Stimulated activated CD4-positive, alpha-beta T cell treated with anti-CD3 and anti-CD28 coated beads, TNF-alpha, amount 100 ng/mL, for 4 hours (primary cell): Measurements from ENCODE around the gene LTBP3.
"Not testable (repeated sequence)": the region's sequence is repeated elsewhere in the genome, so short reads cannot be mapped to it uniquely, and the experiment has no call there.

ENCODE experiments used
- DNase-seq, 3 experiments: peaks; one replicate each; pipeline ENCODE4 v3.0.0-alpha.2; 2020; ENCODE audit warnings: low read depth in 3 of 3

The LTBP3 gene

DNA sequence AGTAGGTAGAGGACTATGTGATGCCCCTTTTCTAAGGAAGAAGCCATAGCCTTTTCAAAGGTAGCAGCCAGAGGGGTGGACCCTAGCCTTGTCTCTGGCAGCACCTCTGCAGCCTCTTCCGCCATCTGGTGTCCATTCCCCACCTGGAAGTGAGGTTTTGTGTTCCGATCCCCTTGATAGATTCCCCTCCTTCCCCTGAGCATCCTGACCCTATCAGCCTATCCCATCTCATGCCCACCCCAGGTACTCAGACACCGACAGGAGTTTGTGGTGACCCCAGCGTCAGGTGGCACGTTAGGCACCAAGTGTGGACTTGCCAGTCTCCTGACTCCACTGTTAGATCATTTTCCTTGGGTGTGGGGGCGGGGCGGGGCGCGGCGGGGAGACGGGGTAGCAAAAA is 13.8 kb upstream of the LTBP3 start:
- DNase-seq, result no peak

DNA sequence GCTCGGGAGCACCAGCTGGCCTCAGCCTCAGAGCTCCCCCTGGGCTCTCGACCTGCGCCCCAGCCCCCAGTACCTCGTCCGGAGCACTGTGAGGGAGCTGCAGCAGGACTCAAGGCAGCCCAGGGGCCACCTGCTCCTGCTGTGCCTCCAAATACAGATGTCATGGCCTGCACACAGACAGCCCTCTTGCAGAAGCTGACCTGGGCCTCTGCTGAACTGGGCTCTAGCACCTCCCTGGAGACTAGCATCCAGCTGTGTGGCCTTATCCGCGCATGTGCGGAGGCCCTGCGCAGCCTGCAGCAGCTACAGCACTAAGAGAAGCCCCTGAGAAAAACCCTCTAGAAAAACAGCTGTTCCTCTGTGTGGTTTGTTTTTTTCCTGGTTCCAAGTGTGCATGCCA is 13.3 kb upstream of the LTBP3 start:
- DNase-seq, result no peak

DNA sequence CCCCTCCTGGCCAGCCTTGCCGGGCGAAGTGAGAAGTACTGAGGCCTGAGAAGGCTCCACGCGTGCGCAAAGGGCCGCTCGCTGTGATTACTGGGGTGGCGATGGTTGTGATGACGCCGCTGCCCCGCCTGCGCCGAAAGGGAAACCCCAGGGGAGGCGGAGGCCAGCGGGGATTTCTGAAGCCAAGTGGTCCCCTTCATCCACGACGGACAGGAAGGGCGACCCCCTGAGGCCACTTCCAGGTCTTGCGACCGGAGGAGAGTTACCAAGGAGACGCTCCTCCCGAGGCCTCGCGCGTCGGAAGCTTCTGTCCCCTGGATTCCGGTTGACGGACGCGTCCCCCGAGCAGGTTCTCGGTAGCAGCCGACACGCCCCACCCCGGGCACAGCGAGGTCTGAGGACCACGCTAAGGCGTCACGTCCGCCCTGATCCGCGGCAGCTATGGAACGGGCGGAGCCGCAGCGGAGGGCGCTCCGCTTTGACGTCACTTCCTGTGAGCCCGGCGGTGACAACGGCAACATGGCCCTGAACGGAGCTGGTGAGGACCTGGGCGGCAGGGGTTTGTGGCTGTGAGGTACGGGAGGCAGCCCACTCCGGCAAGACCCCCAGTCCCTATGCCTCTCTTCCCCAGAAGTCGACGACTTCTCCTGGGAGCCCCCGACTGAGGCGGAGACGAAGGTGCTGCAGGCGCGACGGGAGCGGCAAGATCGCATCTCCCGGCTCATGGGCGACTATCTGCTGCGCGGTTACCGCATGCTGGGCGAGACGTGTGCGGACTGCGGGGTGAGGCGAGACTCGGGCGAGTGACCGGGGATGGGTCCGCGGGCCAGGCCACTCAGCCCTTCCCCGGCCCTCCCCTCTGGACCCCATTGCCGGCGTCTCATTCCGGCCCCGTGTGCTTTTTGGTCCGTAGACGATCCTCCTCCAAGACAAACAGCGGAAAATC is 12.1 kb upstream of the LTBP3 start, which contains the start of gene ZNRD2:
Gene ZNRD2, plus strand, starts transcription at position 505 of the 946 bp plus-strand sequence. Its CDS starts 15 bp downstream, at position 520.
- peak; percentile 95 to 96 (median 96) for DNase-seq

DNA sequence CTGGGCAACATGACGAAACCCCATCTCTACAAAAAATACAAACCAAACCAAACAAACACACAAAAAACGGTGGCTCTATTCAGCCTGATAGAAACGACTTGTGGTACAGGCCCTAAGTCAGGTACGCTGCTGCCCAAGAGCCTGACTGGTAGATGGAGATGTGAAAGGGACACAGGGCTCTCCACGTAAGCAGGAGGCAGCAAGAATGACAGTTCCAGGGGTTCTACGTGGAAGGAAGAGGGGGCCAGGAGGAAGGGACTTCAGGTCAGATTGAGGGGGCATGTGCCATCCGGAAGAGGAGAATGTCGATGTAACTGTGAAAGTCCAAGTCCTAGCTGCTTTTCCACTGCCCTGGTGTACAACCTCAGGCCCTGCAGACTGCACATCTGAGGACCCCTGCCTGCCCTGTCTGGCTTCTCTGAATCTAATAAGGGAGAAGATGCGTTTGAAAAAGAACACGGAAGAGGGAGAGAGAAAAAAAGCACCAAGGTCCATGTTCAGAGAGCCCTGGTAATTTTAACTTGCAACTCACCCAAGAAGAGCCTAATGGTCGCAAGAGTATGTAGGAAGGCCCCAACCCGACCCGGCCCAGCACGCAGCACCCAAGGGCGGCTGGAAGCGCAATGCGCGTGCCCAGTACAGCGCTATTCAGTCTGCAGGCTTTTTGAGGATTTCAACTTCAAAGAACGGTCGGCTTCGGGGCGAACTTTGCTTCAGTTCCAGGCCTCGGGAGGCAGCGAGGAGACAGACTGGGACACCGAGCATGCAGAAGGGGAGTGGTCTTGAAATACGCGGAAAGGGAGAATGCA is 11.2 kb upstream of the LTBP3 start:
- no peak for DNase-seq

DNA sequence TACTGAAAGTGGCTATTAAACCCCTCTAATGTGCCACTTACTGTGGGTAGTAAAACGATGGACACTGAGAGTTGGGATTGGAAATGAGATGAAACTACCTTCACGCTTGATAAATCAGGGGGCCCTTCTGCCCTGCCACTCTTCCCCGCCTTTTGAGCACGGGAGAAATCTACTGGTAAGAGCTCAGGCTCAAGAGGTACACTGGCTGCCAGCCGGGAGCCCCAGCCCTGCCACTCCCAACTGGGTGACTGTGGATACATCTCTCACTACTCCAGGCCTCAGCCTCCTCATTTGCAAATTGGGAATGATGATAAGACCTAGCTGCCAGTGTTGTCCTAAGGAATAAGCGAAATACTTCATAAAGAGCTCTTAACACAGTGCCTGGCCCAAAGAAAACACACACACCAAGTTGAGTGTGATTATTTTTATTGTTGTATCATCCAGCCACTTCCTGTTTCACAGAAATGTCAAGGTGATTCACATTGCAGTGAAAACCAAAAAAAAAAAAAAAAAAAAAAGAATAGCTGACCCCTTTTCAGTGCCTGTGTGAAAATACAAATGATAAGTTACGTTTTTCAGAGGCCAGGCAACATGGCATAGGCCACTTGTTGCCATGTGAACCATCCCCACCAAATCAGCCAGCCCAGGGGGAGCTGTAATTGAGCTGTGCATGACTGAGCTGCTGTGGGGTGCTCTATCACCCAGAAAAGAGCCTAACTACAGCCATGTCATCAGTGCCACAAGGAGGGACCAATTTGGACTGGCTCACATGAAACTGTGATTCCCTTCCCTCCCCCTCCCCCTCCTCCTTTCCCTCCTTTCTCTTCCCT is 7.7 kb upstream of the LTBP3 start:
- no peak for DNase-seq

DNA sequence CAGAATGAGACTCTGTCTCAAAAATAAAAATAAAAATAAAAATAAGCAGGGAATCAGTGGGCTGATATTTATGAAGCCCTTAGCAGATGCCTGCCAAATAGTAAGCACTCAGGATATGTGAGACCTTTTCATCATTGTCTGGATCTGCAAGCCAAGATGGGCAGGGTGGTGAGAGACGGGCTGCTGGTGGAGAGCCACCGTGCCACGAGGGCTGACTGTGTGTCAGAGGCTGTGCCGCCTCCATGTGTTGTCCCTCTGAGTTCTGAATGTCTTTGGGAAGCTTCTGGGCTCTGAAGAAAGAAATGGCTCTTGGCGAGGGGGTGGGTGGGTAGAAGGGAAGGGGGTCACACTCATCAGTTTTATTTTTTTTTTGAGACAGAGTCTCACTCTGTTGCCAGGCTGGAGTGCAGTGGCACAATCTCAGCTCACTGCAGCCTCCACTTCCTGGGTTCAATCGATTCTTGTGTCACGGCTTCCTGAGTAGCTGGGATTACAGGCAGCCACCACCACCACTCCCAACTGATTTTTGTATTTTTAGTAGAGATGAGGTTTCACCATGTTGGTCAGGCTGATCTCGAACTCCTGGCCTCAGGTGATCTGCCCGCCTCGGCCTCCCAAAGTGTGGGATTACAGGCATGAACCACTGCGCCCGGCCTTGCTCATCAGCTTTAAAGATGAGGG is 6.9 kb upstream of the LTBP3 start:
- DNase-seq, result not testable (repeated sequence)

DNA sequence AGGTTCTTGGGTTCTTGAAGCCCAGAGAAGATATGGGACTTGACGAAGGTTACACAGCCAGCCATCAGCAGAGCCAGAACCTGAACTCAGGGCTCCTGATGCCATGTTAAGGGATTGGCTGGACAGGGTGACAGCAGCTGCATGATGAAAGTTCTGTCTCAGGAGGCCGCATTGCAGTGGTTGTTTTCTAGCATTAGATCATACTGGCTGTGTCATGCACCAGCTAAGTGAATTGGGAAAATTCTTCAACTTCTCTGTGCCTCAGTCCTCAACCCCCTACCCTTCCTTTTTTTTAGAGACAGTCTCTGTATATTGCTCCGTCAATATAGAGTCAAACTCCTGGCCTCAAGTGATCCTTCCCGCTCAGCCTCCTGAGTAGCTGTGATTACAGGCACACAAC is 5.4 kb upstream of the LTBP3 start:
- no peak for DNase-seq

DNA sequence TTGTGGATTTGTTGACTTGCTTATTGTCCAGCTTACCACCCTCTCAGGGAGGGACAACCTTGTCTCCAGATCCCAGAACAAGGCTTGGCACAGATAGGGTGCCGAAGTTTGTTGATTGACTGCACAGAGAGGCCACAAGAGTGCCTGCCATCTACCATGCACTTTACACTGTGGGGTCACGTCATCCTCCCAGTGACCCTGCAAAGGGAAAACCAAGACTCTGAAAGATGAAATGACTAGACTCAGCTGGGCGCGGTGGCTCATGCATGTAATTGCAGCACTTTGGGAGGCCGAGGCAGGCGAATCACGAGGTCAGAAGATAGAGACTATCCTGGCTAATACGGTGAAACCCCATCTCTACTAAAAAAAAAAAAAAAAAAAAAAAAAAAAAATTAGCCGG is 4.6 kb upstream of the LTBP3 start:
- no peak for DNase-seq

DNA sequence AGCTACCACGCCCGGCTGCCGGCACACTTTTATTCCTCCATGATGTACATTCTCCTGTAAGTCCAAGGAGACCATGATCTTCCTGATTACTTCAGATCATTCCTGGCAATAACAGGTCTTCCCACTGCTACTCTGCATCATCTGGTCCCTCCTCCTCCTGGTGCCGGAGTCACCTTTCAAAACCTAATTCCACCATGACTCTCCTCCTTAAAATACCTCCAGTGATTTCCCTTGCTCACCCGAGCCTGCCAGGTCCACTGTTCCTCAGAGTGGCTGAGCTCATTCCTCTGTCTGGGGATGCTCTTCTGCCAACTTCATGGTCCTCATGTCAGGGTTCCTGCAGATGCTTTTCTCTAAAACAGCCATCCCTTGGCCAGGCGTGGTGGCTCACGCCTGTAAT is 3.9 kb upstream of the LTBP3 start:
- DNase-seq, result no peak

DNA sequence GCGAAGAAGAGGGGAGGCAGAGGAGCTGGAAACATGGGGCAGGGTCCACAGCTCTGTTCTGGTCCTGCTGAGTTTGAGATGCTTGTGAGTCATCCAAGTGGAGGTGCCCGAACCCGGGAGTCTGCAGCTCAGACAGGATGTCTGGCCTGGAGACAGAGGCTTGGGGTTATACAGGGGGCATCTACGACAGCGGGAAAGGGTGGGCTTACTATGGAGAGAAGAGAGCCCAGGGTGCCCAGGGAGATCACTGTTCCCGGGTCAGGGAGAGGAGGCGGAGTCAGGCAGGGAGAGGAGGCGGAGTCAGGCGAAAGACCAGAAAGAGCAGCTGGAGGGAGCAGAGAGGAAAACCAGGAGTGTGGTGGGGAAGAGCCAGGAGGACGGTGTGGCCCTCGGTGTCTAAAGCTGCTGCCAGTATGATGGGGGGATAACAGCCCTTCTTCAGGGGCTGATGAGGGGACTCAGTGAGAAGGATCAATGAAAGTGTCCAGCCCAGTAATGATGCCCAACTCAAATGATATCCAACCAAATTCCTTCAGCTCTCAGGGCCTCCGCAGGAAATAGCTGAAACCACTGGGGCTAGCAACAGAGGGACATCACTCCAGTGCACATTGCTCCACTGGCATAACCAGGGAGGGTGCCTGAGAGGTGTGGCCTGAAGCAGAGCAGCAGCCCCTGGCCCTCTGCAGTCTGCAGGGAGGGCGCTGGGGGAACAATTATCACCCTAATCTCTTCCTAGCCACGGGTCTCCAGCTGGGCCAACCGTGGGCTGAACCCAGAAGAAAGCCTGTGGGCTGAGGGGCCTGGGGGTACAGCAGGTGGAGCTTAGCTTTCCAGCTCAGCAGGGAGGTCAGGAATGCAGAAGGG is 2.6 kb upstream of the LTBP3 start:
- DNase-seq, result no peak

DNA sequence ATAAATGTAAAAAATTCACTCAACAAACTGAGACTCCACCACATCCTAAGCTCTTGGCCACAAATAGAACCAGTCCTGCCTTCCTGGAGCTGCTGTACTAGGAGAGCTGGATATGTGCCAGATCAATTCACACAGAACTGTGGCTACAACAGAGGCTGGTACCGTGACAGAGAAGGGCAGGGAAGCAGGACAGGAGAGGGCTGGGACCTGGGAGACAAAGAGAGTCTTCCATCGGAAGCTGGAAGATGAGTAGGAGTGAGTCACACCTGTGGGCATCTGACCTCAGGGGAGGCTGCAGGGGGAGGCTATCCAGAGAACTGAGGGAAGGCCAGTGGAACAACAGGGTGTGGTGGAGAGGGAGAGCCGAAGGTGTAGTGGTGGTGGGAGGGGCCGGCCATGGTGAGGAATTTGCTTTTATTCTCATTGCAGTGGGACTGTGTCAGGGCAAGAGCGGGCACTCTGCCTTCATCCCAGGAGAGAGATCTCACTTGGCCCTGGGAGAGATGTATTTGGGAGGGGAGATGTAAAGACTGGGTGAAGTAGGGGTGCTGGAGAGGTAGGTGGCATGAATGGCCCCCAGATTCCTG is 1.9 kb upstream of the LTBP3 start:
- no peak for DNase-seq

DNA sequence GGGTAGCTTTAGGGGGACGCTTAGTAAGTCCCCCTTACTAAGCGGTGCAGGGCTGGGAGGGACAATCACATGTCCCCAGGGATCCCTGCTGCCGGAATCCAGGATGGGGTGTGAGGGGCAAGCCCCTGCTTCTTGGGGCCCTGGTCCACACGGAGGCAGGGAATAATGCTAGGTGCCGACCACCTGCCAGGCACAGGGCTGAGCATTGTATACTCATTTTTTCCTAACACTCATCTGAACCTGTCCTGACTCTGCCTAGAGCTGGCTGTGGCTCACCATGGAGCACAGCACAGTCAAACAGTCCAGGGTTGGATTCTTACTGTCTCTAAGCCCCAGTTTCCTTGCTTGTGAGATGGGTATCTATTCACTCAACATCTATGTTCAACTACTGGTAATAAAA is 1.4 kb upstream of the LTBP3 start:
- DNase-seq, result no peak

DNA sequence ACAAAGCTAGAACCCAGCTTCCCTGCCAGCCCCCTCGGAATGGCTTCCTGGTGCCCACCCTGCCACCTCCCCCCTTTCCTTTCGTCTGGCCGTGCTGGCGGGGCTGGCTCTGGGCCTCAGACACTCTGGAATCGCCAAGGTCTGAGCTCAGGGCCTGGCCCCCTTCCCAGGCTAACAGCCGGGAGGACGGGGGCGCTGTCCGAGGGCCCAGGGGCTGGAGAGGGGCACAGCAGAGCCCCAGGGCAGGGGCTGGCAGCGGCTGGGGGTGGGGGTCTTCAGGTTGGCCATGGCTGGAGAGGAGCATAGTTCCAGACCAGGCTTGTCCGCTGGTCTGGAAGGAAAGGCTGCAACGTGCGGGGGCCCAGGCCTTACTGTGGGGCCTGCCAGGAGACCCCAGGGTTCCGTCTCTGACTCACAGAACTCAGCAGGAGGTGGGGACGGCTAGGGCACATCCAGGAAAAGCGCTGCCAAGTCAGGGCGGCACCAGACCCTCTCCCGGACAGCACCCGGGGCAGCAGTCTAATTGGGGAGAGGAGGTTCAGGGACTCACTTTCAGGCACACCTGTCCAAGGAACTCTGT is 861 bp upstream of the LTBP3 start:
- DNase-seq, result no peak

DNA sequence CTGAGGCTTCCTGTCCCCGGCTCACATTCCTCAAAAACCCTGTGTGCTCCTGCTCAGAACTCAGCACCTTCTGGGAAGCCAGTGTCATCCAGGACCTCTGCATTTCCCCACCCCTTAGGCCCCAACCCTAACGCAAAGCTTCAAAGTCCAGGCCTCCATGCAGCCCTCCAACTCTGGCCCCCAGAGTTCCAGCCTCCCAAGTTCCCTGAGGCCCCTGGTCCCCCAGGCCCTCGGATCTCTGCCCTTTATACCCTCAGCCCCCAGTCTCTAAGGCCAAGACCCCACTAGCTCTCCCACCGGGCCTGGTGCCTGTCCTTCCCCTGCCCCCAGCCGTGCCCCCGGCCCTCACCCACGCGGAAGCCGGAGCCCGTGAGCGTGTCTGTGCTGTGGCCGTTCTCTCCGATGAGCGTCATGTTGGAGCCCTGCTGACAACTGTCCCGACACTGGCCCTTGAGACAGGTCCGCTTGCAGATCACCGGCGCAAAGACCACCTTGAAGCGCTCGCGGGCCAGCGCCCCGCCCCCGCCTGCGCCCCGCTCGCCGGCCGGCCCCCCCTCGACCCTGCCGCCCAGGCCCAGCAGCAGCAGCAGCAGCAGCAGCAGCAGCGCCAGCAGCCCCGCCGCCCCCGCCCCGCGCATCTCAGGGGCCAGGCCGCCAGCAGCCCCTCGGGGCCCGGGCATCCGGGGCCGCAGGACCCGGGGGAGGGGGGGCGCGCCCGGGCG is 718 bp downstream of the LTBP3 start:
- DNase-seq, result no peak

DNA sequence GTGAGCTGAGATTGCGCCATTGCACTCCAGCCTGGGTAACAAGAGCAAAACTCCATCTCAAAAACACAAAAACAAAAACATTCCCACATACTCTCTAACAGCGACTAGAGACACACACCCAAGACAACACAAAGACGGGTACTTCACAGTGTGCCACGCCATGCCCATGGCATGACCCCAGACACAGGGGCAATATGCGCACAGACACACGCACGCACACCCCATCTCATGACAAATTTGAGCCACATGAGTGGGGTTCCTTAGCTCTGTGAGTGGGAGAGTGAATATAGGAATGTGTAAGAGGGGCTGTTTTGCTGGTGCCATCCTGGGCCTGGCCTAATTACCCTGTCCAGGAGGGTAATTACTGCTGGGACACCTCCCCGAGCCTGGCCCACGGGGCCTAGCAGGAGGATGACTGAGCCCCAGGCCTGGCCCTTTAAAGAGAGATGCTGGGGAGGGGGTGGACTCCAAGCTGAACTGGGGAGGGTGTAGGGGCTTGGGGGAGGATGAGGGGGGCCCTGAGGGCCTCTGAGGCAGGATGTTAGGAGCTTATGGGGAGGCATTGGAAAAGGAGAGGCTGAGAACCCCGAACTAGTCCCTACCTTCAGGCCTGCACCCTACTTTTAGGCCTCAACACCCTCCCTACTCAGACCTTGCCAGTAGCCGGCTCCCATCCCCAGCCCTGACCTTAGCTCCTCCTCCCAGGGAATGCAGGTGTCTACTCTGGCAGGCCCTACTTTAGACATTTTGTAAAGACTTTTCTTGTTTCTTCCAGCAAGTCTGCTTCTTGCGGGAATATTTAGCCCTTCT is 1.5 kb downstream of the LTBP3 start:
- no peak for DNase-seq

DNA sequence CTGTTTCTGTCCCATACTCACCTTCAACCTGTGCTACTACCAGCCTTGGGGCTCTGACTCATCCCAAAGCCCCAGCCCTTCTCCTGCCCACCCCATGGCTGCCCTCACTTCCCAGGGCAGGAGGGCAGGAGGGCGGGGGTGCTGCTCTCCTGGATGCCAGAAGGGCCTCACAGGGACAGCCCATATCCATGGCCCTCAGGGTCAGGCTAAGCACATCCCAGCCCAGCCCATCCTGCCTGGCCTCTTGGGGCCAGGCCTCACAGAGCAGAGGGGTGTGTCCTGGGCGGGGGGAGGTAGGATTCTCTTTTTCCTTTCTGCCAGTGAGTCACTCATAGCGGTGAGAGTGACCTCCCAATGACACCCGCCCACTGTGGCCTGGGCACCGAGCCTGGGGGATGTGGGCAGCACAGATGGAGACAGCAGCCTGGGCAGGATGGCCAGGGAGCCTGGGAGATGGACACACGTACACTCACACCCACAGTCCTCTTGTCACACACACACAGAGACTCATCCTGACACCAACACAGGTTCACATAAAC is 2.4 kb downstream of the LTBP3 start:
- no peak for DNase-seq

DNA sequence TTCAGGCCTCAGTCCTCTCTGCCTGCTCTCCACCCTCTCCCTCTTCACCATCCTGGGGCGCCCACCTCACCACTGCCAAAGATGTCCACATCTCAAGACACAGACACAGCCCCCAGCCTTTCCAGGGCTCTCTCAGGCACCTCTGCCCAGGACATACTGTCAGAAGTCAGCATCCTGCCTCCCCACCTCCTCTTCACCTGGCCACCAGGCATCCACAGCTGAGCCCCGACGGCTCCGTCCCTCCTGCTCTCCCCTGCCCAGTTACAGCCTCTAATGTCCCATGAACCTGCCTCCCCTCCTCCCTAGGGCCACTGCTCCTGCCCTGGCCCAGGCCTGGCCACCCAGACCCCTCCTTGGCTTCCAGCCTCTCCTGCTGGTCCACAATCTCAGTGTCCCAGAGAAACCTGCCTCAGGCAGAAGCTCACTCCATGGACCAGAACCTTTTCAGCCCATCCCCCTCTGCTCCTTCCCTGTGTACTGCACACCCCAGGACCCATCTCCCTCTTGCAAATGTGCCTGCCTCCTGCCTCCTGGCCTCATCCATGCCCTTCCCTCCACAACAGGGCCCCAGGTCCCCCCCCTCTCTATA is 3.2 kb downstream of the LTBP3 start:
- no peak for DNase-seq
